ENCODE results near the gene CHCHD5. TPM values are rescaled to one million over a fixed set of nuclear protein-coding genes. Genes with fewer than 3 reads are reported as not detected.
A peak's percentile ranks its signal among the peaks of the same experiment; 100 is the strongest.
"Not testable (repeated sequence)": the region's sequence is repeated elsewhere in the genome, so short reads cannot be mapped to it uniquely, and the experiment has no call there.

The CHCHD5 gene
- total RNA-seq, 2 experiments from 2014 or later: 33.5 to 33.6 TPM

DNA sequence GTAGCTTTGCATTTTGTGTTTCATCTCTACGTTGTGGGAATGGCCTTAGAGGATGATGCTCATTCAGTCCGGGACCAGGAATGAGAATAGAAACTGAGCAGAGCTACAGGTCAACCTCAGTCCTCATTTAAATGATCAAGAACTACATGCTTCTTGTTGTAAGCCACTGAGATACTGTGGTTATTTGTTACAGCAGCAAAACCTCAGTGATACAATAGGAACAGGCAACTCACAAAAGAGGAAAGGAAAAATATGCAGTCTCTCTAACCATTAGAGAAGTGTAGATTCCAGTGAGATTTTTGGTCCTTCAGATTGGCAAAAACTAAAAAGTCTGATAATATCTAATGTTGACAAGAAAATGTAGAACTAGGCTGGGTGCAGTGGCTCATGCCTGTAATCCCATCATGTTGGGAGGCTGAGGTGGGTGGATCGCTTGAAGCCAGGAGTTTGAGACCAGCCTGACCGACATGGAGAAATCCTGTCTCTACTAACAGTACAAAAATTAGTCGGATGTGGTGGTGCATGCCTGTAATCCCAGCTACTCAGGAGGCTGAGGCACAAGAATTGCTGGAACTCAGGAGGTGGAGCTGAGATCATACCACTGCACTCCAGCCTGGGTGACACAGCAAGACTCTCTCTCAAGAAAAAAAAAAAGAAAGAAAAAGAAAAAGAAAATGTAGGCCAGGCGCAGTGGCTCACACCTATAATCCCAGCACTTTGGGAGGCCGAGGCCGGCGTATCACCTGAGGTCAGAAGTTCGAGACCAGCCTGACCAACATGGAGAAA is 13.3 kb downstream of the CHCHD5 start:
- ChIA-PET POLR2A (interaction anchor here (0.6 kb wide), 1 partner anchor 27 kb away, joined by 8 read pairs; no protein-coding TSS in a partner anchor), CTCF (interaction anchor here (0.5 to 1.4 kb wide), 6 partner anchors 10 to 136 kb away, joined by 3 to 7 read pairs (median 3); partner anchors contain the start of gene CHCHD5)
- Mint-ChIP-seq H3K9me3 (peaks cover 3% of the 10 kb centered on the region), H3K4me1 (peaks cover 8% of the 10 kb centered on the region), H3K27me3 (no peaks in the 10 kb centered on the region), H3K36me3 (ENCODE audit: low read depth) (peaks cover 2% of the 10 kb centered on the region), H3K4me3 (no peak overlapping the region), H3K27ac (peak overlapping the region; percentile 36)
- DNase-seq: no peak

DNA sequence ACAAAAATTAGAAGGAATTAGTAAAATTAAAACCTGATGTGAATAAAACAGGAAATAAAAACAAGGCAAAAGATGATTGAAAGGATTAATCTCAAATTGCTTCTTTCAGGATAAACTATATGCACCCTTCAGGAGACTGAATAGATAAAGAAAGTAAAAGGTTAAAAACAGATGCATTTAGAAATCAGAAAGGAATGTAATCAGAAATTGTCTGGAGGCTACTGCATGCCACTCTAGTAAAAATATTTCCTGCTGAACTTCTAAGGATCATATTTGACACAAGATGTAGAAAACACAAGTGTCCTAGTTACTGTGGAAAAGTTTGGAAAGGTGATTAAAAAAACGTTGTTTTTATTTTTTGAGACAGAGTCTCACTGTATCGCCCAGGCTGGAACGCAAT is 16.2 kb downstream of the CHCHD5 start:
- H3K27ac Mint-ChIP-seq: no peak overlapping the region
- CTCF ChIA-PET: interaction anchor here (0.5 to 5.2 kb wide), 11 partner anchors 9 to 264 kb away, joined by 3 to 62 read pairs (median 4); partner anchors contain the start of gene CHCHD5
- POLR2A ChIA-PET: no interaction called here
- DNase-seq: no peak
- H3K36me3 Mint-ChIP-seq (ENCODE audit: low read depth): no peaks in the 10 kb centered on the region
- peaks cover 3% of the 10 kb centered on the region for H3K9me3 Mint-ChIP-seq
- no peak overlapping the region for H3K4me3 Mint-ChIP-seq
- H3K27me3 Mint-ChIP-seq: no peaks in the 10 kb centered on the region
- peaks cover 8% of the 10 kb centered on the region for H3K4me1 Mint-ChIP-seq

- CTCF ChIA-PET: interaction anchor here (0.6 to 5.2 kb wide), 3 partner anchors 10 to 376 kb away, joined by 3 to 62 read pairs (median 7); no protein-coding TSS in a partner anchor
- H3K9me3 Mint-ChIP-seq: peaks cover 3% of the 10 kb centered on the region
- H3K4me3 Mint-ChIP-seq: no peak overlapping the region
- POLR2A ChIA-PET: no interaction called here
- H3K36me3 Mint-ChIP-seq (ENCODE audit: low read depth): no peaks in the 10 kb centered on the region
- DNase-seq: no peak
- no peaks in the 10 kb centered on the region for H3K27me3 Mint-ChIP-seq
- H3K4me1 Mint-ChIP-seq: peaks cover 8% of the 10 kb centered on the region
- no peak overlapping the region for H3K27ac Mint-ChIP-seq
These were observed 17.3 kb downstream of the CHCHD5 start for GRCh38 chr2:112601754-112602153.

- H3K4me1 Mint-ChIP-seq: peaks cover 8% of the 10 kb centered on the region
- H3K27me3 Mint-ChIP-seq: no peaks in the 10 kb centered on the region
- no peaks in the 10 kb centered on the region for H3K36me3 Mint-ChIP-seq (ENCODE audit: low read depth)
- no peak for DNase-seq
- ChIA-PET POLR2A (no interaction called here), CTCF (interaction anchor here (0.6 to 5.2 kb wide), 4 partner anchors 19 to 1876 kb away, joined by 3 to 62 read pairs (median 3); no protein-coding TSS in a partner anchor)
- no peaks in the 10 kb centered on the region for H3K9me3 Mint-ChIP-seq
- no peak overlapping the region for H3K27ac Mint-ChIP-seq
- H3K4me3 Mint-ChIP-seq: no peak overlapping the region
These were observed 18.5 kb downstream of the CHCHD5 start for GRCh38 chr2:112602917-112603316.

GRCh38 chr2:112603731-112604130 is 19.3 kb downstream of the CHCHD5 start:
- Mint-ChIP-seq H3K4me3 (no peak overlapping the region), H3K36me3 (ENCODE audit: low read depth) (no peaks in the 10 kb centered on the region), H3K9me3 (no peaks in the 10 kb centered on the region), H3K27me3 (no peaks in the 10 kb centered on the region), H3K4me1 (peaks cover 8% of the 10 kb centered on the region), H3K27ac (peak overlapping the region; percentile 43)
- ChIA-PET POLR2A (no interaction called here), CTCF (interaction anchor here (1.0 to 1.5 kb wide), 2 partner anchors 9 to 87 kb away, joined by 4 to 7 read pairs; no protein-coding TSS in a partner anchor)
- no peak for DNase-seq

GRCh38 chr2:112604952-112605351 is 20.5 kb downstream of the CHCHD5 start:
- Mint-ChIP-seq H3K4me1 (peaks cover 6% of the 10 kb centered on the region), H3K4me3 (no peak overlapping the region), H3K9me3 (peaks cover 1% of the 10 kb centered on the region), H3K27ac (no peak overlapping the region), H3K36me3 (ENCODE audit: low read depth) (peaks cover 6% of the 10 kb centered on the region), H3K27me3 (peaks cover under 1% of the 10 kb centered on the region)
- DNase-seq: no peak
- ChIA-PET CTCF (interaction anchor here (1.0 to 1.6 kb wide), 4 partner anchors 17 to 337 kb away, joined by 3 to 7 read pairs (median 4); no protein-coding TSS in a partner anchor), POLR2A (no interaction called here)

DNA sequence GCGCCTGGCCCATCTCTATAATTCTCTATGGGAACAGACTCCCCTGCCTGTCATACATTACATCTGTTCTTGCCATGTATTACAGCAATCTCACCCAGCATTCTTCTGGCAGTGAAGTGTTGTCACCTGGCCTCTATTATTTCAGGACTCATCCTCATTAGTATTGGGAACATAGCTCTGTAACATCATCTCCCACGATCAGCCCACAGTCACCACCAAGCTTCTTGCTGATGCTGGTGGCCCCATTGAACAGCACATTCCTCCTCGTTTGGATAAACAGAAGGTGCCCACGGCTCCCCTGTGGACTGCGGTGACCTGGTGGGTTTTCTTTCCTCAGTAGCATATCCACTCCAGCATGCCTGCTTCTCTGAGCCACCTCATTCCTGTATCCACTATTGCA is 21.5 kb downstream of the CHCHD5 start:
- Mint-ChIP-seq H3K4me3 (no peak overlapping the region), H3K36me3 (ENCODE audit: low read depth) (peaks cover 11% of the 10 kb centered on the region), H3K9me3 (peaks cover 2% of the 10 kb centered on the region), H3K4me1 (no peaks in the 10 kb centered on the region), H3K27ac (no peak overlapping the region), H3K27me3 (peaks cover 10% of the 10 kb centered on the region)
- CTCF ChIA-PET: interaction anchor here (1.0 to 1.6 kb wide), 3 partner anchors 17 to 336 kb away, joined by 3 read pairs; no protein-coding TSS in a partner anchor
- POLR2A ChIA-PET: no interaction called here
- DNase-seq: no peak

GRCh38 chr2:112606547-112606946 is 22.1 kb downstream of the CHCHD5 start:
- Mint-ChIP-seq H3K9me3 (peaks cover 2% of the 10 kb centered on the region), H3K27ac (no peak overlapping the region), H3K36me3 (ENCODE audit: low read depth) (peaks cover 11% of the 10 kb centered on the region), H3K4me1 (no peaks in the 10 kb centered on the region), H3K4me3 (no peak overlapping the region), H3K27me3 (peaks cover 17% of the 10 kb centered on the region)
- ChIA-PET CTCF (interaction anchor here (1.0 kb wide), 1 partner anchor 18 kb away, joined by 3 read pairs; no protein-coding TSS in a partner anchor), POLR2A (no interaction called here)
- no peak for DNase-seq

GRCh38 chr2:112607680-112608438 is 23.4 kb downstream of the CHCHD5 start:
- CTCF ChIA-PET: interaction anchor here (0.6 to 1.5 kb wide), 3 partner anchors 10 to 585 kb away, joined by 4 to 7 read pairs (median 4); no protein-coding TSS in a partner anchor
- H3K27me3 Mint-ChIP-seq: peaks cover 24% of the 10 kb centered on the region
- H3K36me3 Mint-ChIP-seq (ENCODE audit: low read depth): peaks cover 11% of the 10 kb centered on the region

DNA sequence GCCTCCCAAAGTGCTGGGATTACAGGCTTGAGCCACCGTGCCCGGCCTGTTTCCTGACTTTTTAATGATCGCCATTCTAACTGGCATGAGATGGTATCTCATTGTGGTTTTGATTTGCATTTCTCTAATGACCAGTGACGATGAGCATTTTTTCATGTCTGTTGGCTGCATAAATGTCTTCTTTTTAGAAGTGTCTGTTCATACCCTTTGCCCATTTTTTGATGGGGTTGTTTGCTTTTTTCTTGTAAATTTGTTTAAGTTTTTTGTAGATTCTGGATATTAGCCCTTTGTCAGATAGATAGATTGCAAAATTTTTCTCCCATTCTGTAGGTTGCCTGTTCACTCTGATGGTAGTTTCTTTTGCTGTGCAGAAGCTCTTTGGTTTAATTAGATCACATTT is 24.9 kb downstream of the CHCHD5 start:
- H3K4me1 Mint-ChIP-seq, DNase-seq, H3K27ac Mint-ChIP-seq: not testable (repeated sequence)

More at GRCh38 chr2:112607680-112608438, 23.4 kb downstream of the CHCHD5 start:
- DNase-seq: no peak
- Mint-ChIP-seq H3K4me3 (no peak overlapping the region), H3K27ac (no peak overlapping the region), H3K9me3 (peaks cover 2% of the 10 kb centered on the region), H3K4me1 (no peaks in the 10 kb centered on the region)
- POLR2A ChIA-PET: no interaction called here

GRCh38 chr2:112612283-112612682 is 27.9 kb downstream of the CHCHD5 start:
- H3K4me1 Mint-ChIP-seq, H3K4me3 Mint-ChIP-seq, H3K27ac Mint-ChIP-seq, DNase-seq, H3K9me3 Mint-ChIP-seq, POLR2A ChIA-PET: not testable (repeated sequence)
- CTCF ChIA-PET: interaction anchor here (1.4 to 2.3 kb wide), 3 partner anchors 8 to 14 kb away, joined by 4 read pairs; no protein-coding TSS in a partner anchor
- peaks cover 31% of the 10 kb centered on the region for H3K27me3 Mint-ChIP-seq
- H3K36me3 Mint-ChIP-seq (ENCODE audit: low read depth): peaks cover 11% of the 10 kb centered on the region

More for the DNA sequence above, 24.9 kb downstream of the CHCHD5 start:
- H3K9me3 Mint-ChIP-seq, POLR2A ChIA-PET, CTCF ChIA-PET, H3K4me3 Mint-ChIP-seq: not testable (repeated sequence)
- H3K36me3 Mint-ChIP-seq (ENCODE audit: low read depth): peaks cover 11% of the 10 kb centered on the region
- H3K27me3 Mint-ChIP-seq: peaks cover 31% of the 10 kb centered on the region

DNA sequence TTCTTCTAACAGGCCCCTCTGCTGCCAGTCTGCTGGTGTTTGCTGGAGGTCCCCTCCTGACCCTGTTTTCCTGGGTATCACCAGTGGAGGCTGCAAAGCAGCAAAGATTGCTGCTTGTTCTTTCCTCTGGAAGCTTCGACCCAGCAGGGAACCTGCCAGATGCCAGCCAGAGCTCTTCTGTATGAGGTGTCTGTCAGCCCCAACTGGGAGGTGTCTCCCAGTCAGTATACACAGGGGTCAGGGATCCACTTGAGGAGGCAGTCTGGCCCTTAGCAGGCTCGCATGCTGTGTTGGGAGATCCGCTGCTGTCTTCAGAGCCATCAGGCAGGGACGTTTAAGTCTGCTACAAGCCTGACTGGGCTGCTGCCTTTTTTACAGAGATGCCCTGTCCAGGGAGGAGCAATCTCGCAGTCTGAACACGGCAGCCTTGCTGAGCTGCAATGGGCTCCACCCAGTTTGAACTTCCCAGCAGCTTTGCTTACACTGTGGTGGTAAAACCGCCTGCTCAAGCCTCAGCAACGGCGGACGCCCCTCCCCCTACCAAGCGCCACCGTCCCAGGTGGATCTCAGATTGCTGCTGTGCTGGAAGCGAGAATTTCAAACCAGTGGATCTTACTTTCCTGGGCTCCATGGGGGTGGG is 29.9 kb downstream of the CHCHD5 start:
- POLR2A ChIA-PET: no interaction called here
- no peak for DNase-seq
- no peak overlapping the region for H3K4me3 Mint-ChIP-seq
- peaks cover 31% of the 10 kb centered on the region for H3K27me3 Mint-ChIP-seq
- H3K36me3 Mint-ChIP-seq (ENCODE audit: low read depth): peaks cover 11% of the 10 kb centered on the region
- H3K27ac Mint-ChIP-seq: no peak overlapping the region
- H3K4me1 Mint-ChIP-seq: no peaks in the 10 kb centered on the region
- CTCF ChIA-PET: interaction anchor here (0.9 to 1.9 kb wide), 5 partner anchors 10 to 111 kb away, joined by 3 to 4 read pairs (median 3); no protein-coding TSS in a partner anchor
- peaks cover 2% of the 10 kb centered on the region for H3K9me3 Mint-ChIP-seq
